HepG2 (cell line): Measurements from ENCODE around the gene CCSER2. TPM values are rescaled to one million over a fixed set of nuclear protein-coding genes. Genes with fewer than 3 reads are reported as not detected.

Source experiments
- ATAC-seq: fragments of 200-7000 bp; cut with Tn5 transposase; 3 replicates; pipeline ENCODE4 v1.9.1; 2020; ENCODE audit warnings: mild to moderate bottlenecking, moderate library complexity
- BruUV-seq: library from RNA; stranded (reverse); fragments of 400-500 nt; replicated peaks from 2 replicates; lab custom pipeline; 2021; lab: Mats Ljungman, UMichigan
- CTCF ChIA-PET: fragments of 300-600 bp; formaldehyde crosslinking; extraction: SDS; loops from one replicate; lab custom pipeline; 2021; ENCODE audit warnings: low total read pairs, inconsistent platforms, low intra/inter-chr PET ratio; lab: Yijun Ruan, JAX
- POLR2A ChIA-PET: fragments of 350-600 bp; sonication (Branson Sonifier 250); formaldehyde crosslinking; loops from one replicate; lab custom pipeline; 2020; ENCODE audit warnings: antibody characterized with exemption, inconsistent platforms; lab: Yijun Ruan, JAX
- DNase-seq: peaks from one replicate; pipeline ENCODE4 v3.0.0-alpha.2; 2015; ENCODE audit warnings: low spot score
- FAIRE-seq: peaks from 3 replicates; lab custom pipeline; 2011; peaks lifted over from hg19 to GRCh38; lab: Jason Lieb, UNC
- H2AFZ ChIP-seq: one replicate; pipeline ENCODE4 v1.6.1; 2011; ENCODE audit warnings: low read length, inconsistent platforms
- H3K27ac ChIP-seq: fragments of 300-600 bp; 3 replicates; pipeline ENCODE4 v1.8.0; 2011; ENCODE audit warnings: mixed run types, mild to moderate bottlenecking, mixed read lengths, low read length, inconsistent platforms; ENCODE audit not compliant: insufficient read depth; ENCODE audit errors: extremely low read length
- H3K27me3 ChIP-seq, 2 experiments: fragments of 200-600 bp in 1 of 2; 2 replicates in 1 of 2; 3 replicates in 1 of 2; pipeline versions ENCODE4 v1.6.0 to v1.8.0; 2011; ENCODE audit warnings: low read length in 2 of 2, mild to moderate bottlenecking in 2 of 2, moderate library complexity in 2 of 2, inconsistent platforms in 1 of 2; ENCODE audit not compliant: insufficient read depth in 2 of 2, control insufficient read depth in 1 of 2
- H3K36me3 ChIP-seq, 2 experiments: fragments of 200-600 bp in 1 of 2; replicated peaks in 1 of 2; 2 replicates in 1 of 2; 3 replicates in 1 of 2; pipeline versions ENCODE4 v1.5.1 to v1.8.0; 2011; ENCODE audit warnings: low read length in 2 of 2, inconsistent platforms in 1 of 2; ENCODE audit not compliant: insufficient read depth in 2 of 2, control insufficient read depth in 1 of 2
- H3K4me1 ChIP-seq: 2 replicates; pipeline ENCODE4 v1.5.1; 2012; ENCODE audit warnings: low read length, inconsistent platforms; ENCODE audit not compliant: insufficient read depth
- H3K4me2 ChIP-seq: 2 replicates; pipeline ENCODE4 v1.6.0; 2011; ENCODE audit warnings: low read depth, low read length, inconsistent platforms
- H3K4me3 ChIP-seq, 3 experiments: fragments of 200-600 bp in 1 of 3; sonication (generic), shearing (Covaris generic) in 1 of 3; replicated peaks in 1 of 3; 2 replicates each; pipeline ENCODE4 v1.5.1; 2011 to 2016; ENCODE audit warnings: low read length in 3 of 3, inconsistent platforms in 2 of 3, low read depth in 2 of 3, mild to moderate bottlenecking in 2 of 3, control low read depth in 1 of 3, mixed read lengths in 1 of 3; ENCODE audit not compliant: insufficient read depth in 1 of 3
- H3K79me2 ChIP-seq: one replicate; pipeline ENCODE4 v1.6.1; 2011; ENCODE audit warnings: low read length, inconsistent platforms; ENCODE audit not compliant: insufficient read depth
- H3K9ac ChIP-seq: 2 replicates; pipeline ENCODE4 v1.6.0; 2011; ENCODE audit warnings: mild to moderate bottlenecking, low read depth, low read length, inconsistent platforms; ENCODE audit not compliant: insufficient read depth
- H3K9me3 ChIP-seq: 2 replicates; pipeline ENCODE4 v1.5.1; 2012; ENCODE audit warnings: mild to moderate bottlenecking, low read length
- H4K20me1 ChIP-seq: 2 replicates; pipeline ENCODE4 v1.6.0; 2011; ENCODE audit warnings: inconsistent platforms, mild to moderate bottlenecking, low read length, moderate library complexity; ENCODE audit not compliant: insufficient read depth
- AHR ChIP-seq: IDR thresholded peaks from 2 replicates; pipeline ENCODE4 v1.6.1; 2018; ENCODE audit warnings: missing genetic modification reagents, missing compliant biosample characterization
- ATM ChIP-seq: fragments of 450-650 bp; IDR thresholded peaks from 2 replicates; pipeline ENCODE4 v1.7.1; 2017; ENCODE audit warnings: mild to moderate bottlenecking, borderline replicate concordance
- DMTF1 ChIP-seq: sonication (generic); formaldehyde crosslinking; IDR thresholded peaks from 2 replicates; pipeline ENCODE4 v1.4.0; 2020; ENCODE audit warnings: mild to moderate bottlenecking, missing genetic modification reagents
- E2F5 ChIP-seq: sonication (generic); formaldehyde crosslinking; conservative IDR thresholded peaks from 2 replicates; pipeline ENCODE4 v1.4.0; 2020; ENCODE audit warnings: missing genetic modification reagents
- ETS1 ChIP-seq: sonication (generic); formaldehyde crosslinking; IDR thresholded peaks from 2 replicates; pipeline ENCODE4 v1.4.0; 2020; ENCODE audit warnings: missing genetic modification reagents
- HNRNPL ChIP-seq: fragments of 200-400 bp; formaldehyde crosslinking; IDR thresholded peaks from 2 replicates; pipeline ENCODE4 v1.6.1; 2017; ENCODE audit warnings: mild to moderate bottlenecking, low read depth, low read length
- HOXA3 ChIP-seq: sonication (generic); formaldehyde crosslinking; IDR thresholded peaks from 2 replicates; pipeline ENCODE4 v1.5.0; 2020; ENCODE audit warnings: missing genetic modification reagents
- MLX ChIP-seq: IDR thresholded peaks from 2 replicates; pipeline ENCODE4 v1.6.1; 2016
- SOX6 ChIP-seq, 2 experiments: fragments of 450-650 bp in 1 of 2; sonication (generic) in 1 of 2; formaldehyde crosslinking in 1 of 2; IDR thresholded peaks; 2 replicates each; pipeline versions ENCODE4 v1.4.0 to v1.6.1; 2017 to 2020; ENCODE audit warnings: antibody characterized with exemption in 1 of 2, mild to moderate bottlenecking in 1 of 2, missing genetic modification reagents in 1 of 2
- SP4 ChIP-seq: sonication (generic); formaldehyde crosslinking; IDR thresholded peaks from 2 replicates; pipeline ENCODE4 v1.8.1; 2023; ENCODE audit warnings: mild to moderate bottlenecking, missing genetic modification reagents
- ZNF276 ChIP-seq: sonication (generic); formaldehyde crosslinking; IDR thresholded peaks from 2 replicates; pipeline ENCODE4 v1.4.0; 2020; ENCODE audit warnings: mild to moderate bottlenecking, low read depth, missing genetic modification reagents
- ZNF296 ChIP-seq: sonication (generic); formaldehyde crosslinking; conservative IDR thresholded peaks from 2 replicates; pipeline ENCODE4 v1.5.0; 2020; ENCODE audit warnings: mild to moderate bottlenecking, missing genetic modification reagents
- ZNF451 ChIP-seq: sonication (generic); formaldehyde crosslinking; IDR thresholded peaks from 2 replicates; pipeline ENCODE4 v1.5.0; 2020; ENCODE audit warnings: mild to moderate bottlenecking, missing genetic modification reagents
- ZZZ3 ChIP-seq: sonication (generic); formaldehyde crosslinking; IDR thresholded peaks from 2 replicates; pipeline ENCODE4 v1.4.0; 2020; ENCODE audit warnings: missing genetic modification reagents, mild to moderate bottlenecking, borderline replicate concordance
- WGBS: methylation state at CpG from one replicate; pipeline ENCODE4 v1.1.6; 2017; ENCODE audit warnings: low lambda C conversion rate; 5-methylcytosine and 5-hydroxymethylcytosine counted together
- in situ Hi-C: cut with HindIII; loops from 2 replicates; pipeline ENCODE4 v1.10.0; 2017; ENCODE audit warnings: low pct_unique_long_range_greater_than_20kb; ENCODE audit not compliant: extremely low pct_ligation_motif_present
- intact Hi-C: fragments of 100-400 bp; cut with micrococcal nuclease; formaldehyde crosslinking; loops from one replicate; pipeline ENCODE4 v1.10.0; 2022; ENCODE audit not compliant: unreplicated experiment
- polyA plus RNA-seq, 8 experiments: library from polyadenylated mRNA; depleted of rRNA in 3 of 8; stranded (reverse) in 7 of 8; unstranded in 1 of 8; fragments of >200 nt; fragmentation: Illumina TruSeq in 4 of 8; extraction: Trizol in 4 of 8; gene quantifications; 2 replicates each; pipeline versions ENCODE4 v1.2.1 to v1.2.3, GENCODE V29; 2011 to 2016; ENCODE audit warnings: low read depth in 4 of 8, missing spikeins in 1 of 8, mixed read lengths in 1 of 8; ENCODE audit not compliant: insufficient read depth in 1 of 8
- total RNA-seq, 5 experiments: library from RNA; depleted of rRNA; stranded (reverse); fragments of >200 nt; fragmentation: Illumina TruSeq; extraction: Trizol; gene quantifications; 2 replicates each; pipeline ENCODE4 v1.2.3, GENCODE V29; 2016; ENCODE audit warnings: low read depth in 1 of 5

CCSER2 gene
- total and polyA plus RNA-seq, 2 of the 13 experiments (the other 11 are each of a cell fraction or from before 2014, with no cell fraction given), result 13.3 to 17.2 TPM

GRCh38 chr10:84477398-84478128 lies 149.2 kb downstream of the CCSER2 start:
- no peaks in the 10 kb centered on the region for H3K9me3 ChIP-seq
- H3K4me3 ChIP-seq, result no peak overlapping the region
- 92% methylated on average over 3 of the region's 3 CpGs for WGBS
- no peaks in the 10 kb centered on the region for H3K27me3 ChIP-seq
- H3K9ac ChIP-seq, result no peak overlapping the region
- BruUV-seq, result no TSS peak
- ChIA-PET POLR2A (no interaction called here), CTCF (no interaction called here)
- H3K79me2 ChIP-seq, result no peaks in the 10 kb centered on the region
- no peak for DNase-seq
- no peak overlapping the region for H3K4me2 ChIP-seq
- ATAC-seq, result no peak
- H2AFZ ChIP-seq, result no peak overlapping the region
- intact Hi-C loops, result no loop called here
- no peak for FAIRE-seq
- H3K27ac ChIP-seq, result no peak overlapping the region
- no peaks in the 10 kb centered on the region for H3K4me1 ChIP-seq
- no peaks in the 10 kb centered on the region for H4K20me1 ChIP-seq
- H3K36me3 ChIP-seq, result peaks cover 0 to 1% of the 10 kb centered on the region in 2 experiments; a peak in 1 of 5 replicates
- no peak for TF ChIP-seq SOX6 (IDR thresholded peaks at IDR 0.05)
- TF ChIP-seq SOX6 (CRISPR knock-in tag; IDR thresholded peaks at IDR 0.05), result no peak
- no peak for TF ChIP-seq ZNF276 (CRISPR knock-in tag)
- no peak for TF ChIP-seq MLX (CRISPR knock-in tag)
- no peak for TF ChIP-seq DMTF1 (CRISPR knock-in tag)
- no peak for TF ChIP-seq E2F5 (CRISPR knock-in tag)
- no peak for TF ChIP-seq HNRNPL
- TF ChIP-seq ETS1, result no peak
- no peak for TF ChIP-seq ATM
- no peak for TF ChIP-seq ZNF451 (CRISPR knock-in tag)
- no peak for TF ChIP-seq SP4 (CRISPR knock-in tag)
- no peak for TF ChIP-seq ZZZ3 (CRISPR knock-in tag)
- TF ChIP-seq ZNF296 (CRISPR knock-in tag), result no peak
- no peak for TF ChIP-seq AHR
- no peak for TF ChIP-seq HOXA3 (CRISPR knock-in tag)
- TF ChIP-seq, all 625 proteins: peak for 0
- in situ Hi-C loops, result no loop called here
